ENCODE measurements around the gene CSK.
A peak's percentile ranks its signal among the peaks of the same experiment; 100 is the strongest.
"Not testable (repeated sequence)": the region's sequence is repeated elsewhere in the genome, so short reads cannot be mapped to it uniquely, and the experiment has no call there.

Gene CSK

GRCh38 chr15:74777769-74778598 is 3.9 kb upstream of the CSK start:
- Mint-ChIP-seq H3K27me3 (ENCODE audit: low read depth) (no peaks in the 10 kb centered on the region), H3K9me3 (no peaks in the 10 kb centered on the region), H3K4me1 (ENCODE audit: low read depth) (peaks cover 71% of the 10 kb centered on the region), H3K4me3 (peak overlapping the region; percentile 83), H3K36me3 (ENCODE audit: low read depth) (peaks cover 14% of the 10 kb centered on the region), H3K27ac (peak overlapping the region; percentile 94)
- DNase-seq (ENCODE audit: low spot score): no peak

- Mint-ChIP-seq H3K9me3 (no peaks in the 10 kb centered on the region), H3K27ac (peak overlapping the region; percentile 94), H3K27me3 (ENCODE audit: low read depth) (no peaks in the 10 kb centered on the region), H3K36me3 (ENCODE audit: low read depth) (peaks cover 20% of the 10 kb centered on the region), H3K4me3 (peak overlapping the region; percentile 83), H3K4me1 (ENCODE audit: low read depth) (peaks cover 67% of the 10 kb centered on the region)
- no peak for DNase-seq (ENCODE audit: low spot score)
These were observed 3.3 kb upstream of the CSK start for GRCh38 chr15:74778599-74778970.

- DNase-seq (ENCODE audit: low spot score): no peak
- Mint-ChIP-seq H3K27me3 (ENCODE audit: low read depth) (no peaks in the 10 kb centered on the region), H3K27ac (peak overlapping the region; percentile 98), H3K4me1 (ENCODE audit: low read depth) (peaks cover 63% of the 10 kb centered on the region), H3K36me3 (ENCODE audit: low read depth) (peaks cover 26% of the 10 kb centered on the region), H3K4me3 (peak overlapping the region; percentile 99), H3K9me3 (no peaks in the 10 kb centered on the region)
These were observed 2.7 kb upstream of the CSK start for GRCh38 chr15:74779162-74779648.

GRCh38 chr15:74780523-74781430 is 1.1 kb upstream of the CSK start:
- Mint-ChIP-seq H3K4me3 (peak overlapping the region; percentile 99), H3K4me1 (ENCODE audit: low read depth) (peaks cover 63% of the 10 kb centered on the region), H3K36me3 (ENCODE audit: low read depth) (peaks cover 39% of the 10 kb centered on the region), H3K9me3 (no peaks in the 10 kb centered on the region), H3K27ac (peak overlapping the region; percentile 98), H3K27me3 (ENCODE audit: low read depth) (no peaks in the 10 kb centered on the region)
- DNase-seq (ENCODE audit: low spot score): peak; percentile 42

GRCh38 chr15:74782259-74783071 is 585 bp downstream of the CSK start:
- Mint-ChIP-seq H3K27ac (peak overlapping the region; percentile 90), H3K9me3 (no peaks in the 10 kb centered on the region), H3K27me3 (ENCODE audit: low read depth) (no peaks in the 10 kb centered on the region), H3K4me1 (ENCODE audit: low read depth) (peaks cover 60% of the 10 kb centered on the region), H3K36me3 (ENCODE audit: low read depth) (peaks cover 47% of the 10 kb centered on the region), H3K4me3 (peak overlapping the region; percentile 88)
- peak; percentile 37 for DNase-seq (ENCODE audit: low spot score)

GRCh38 chr15:74783072-74783807 is 1.4 kb downstream of the CSK start:
- H3K4me1 Mint-ChIP-seq (ENCODE audit: low read depth): peaks cover 58% of the 10 kb centered on the region
- peak overlapping the region; percentile 90 for H3K27ac Mint-ChIP-seq
- peak; percentile 38 for DNase-seq (ENCODE audit: low spot score)
- H3K27me3 Mint-ChIP-seq (ENCODE audit: low read depth): no peaks in the 10 kb centered on the region
- peaks cover 50% of the 10 kb centered on the region for H3K36me3 Mint-ChIP-seq (ENCODE audit: low read depth)
- peak overlapping the region; percentile 88 for H3K4me3 Mint-ChIP-seq
- no peaks in the 10 kb centered on the region for H3K9me3 Mint-ChIP-seq

GRCh38 chr15:74783808-74784175 is 1.9 kb downstream of the CSK start:
- Mint-ChIP-seq H3K4me3 (peak overlapping the region; percentile 88), H3K36me3 (ENCODE audit: low read depth) (peaks cover 55% of the 10 kb centered on the region), H3K27ac (peak overlapping the region; percentile 90), H3K4me1 (ENCODE audit: low read depth) (peaks cover 58% of the 10 kb centered on the region), H3K9me3 (no peaks in the 10 kb centered on the region), H3K27me3 (ENCODE audit: low read depth) (no peaks in the 10 kb centered on the region)
- DNase-seq (ENCODE audit: low spot score): no peak

GRCh38 chr15:74784426-74785193 is 2.7 kb downstream of the CSK start:
- Mint-ChIP-seq H3K27ac (peak overlapping the region; percentile 98), H3K4me3 (peak overlapping the region; percentile 88), H3K27me3 (ENCODE audit: low read depth) (no peaks in the 10 kb centered on the region), H3K4me1 (ENCODE audit: low read depth) (peaks cover 56% of the 10 kb centered on the region), H3K9me3 (no peaks in the 10 kb centered on the region), H3K36me3 (ENCODE audit: low read depth) (peaks cover 63% of the 10 kb centered on the region)
- no peak for DNase-seq (ENCODE audit: low spot score)

- Mint-ChIP-seq H3K27me3 (ENCODE audit: low read depth) (no peaks in the 10 kb centered on the region), H3K4me3 (peak overlapping the region; percentile 88), H3K27ac (peak overlapping the region; percentile 98), H3K36me3 (ENCODE audit: low read depth) (peaks cover 67% of the 10 kb centered on the region), H3K9me3 (no peaks in the 10 kb centered on the region), H3K4me1 (ENCODE audit: low read depth) (peaks cover 53% of the 10 kb centered on the region)
- peak; percentile 39 for DNase-seq (ENCODE audit: low spot score)
These were observed 3.5 kb downstream of the CSK start for GRCh38 chr15:74785194-74786032.

- H3K4me3 Mint-ChIP-seq: peak overlapping the region; percentile 88
- H3K36me3 Mint-ChIP-seq (ENCODE audit: low read depth): peaks cover 70% of the 10 kb centered on the region
- not testable (repeated sequence) for H3K27me3 Mint-ChIP-seq (ENCODE audit: low read depth); H3K9me3 Mint-ChIP-seq; DNase-seq (ENCODE audit: low spot score)
- H3K27ac Mint-ChIP-seq: peak overlapping the region; percentile 98
- H3K4me1 Mint-ChIP-seq (ENCODE audit: low read depth): peaks cover 53% of the 10 kb centered on the region
These were observed 4.2 kb downstream of the CSK start for GRCh38 chr15:74786081-74786480.

- no peaks in the 10 kb centered on the region for H3K27me3 Mint-ChIP-seq (ENCODE audit: low read depth)
- H3K9me3 Mint-ChIP-seq: no peaks in the 10 kb centered on the region
- H3K4me3 Mint-ChIP-seq: peak overlapping the region; percentile 88
- peak overlapping the region; percentile 98 for H3K27ac Mint-ChIP-seq
- no peak for DNase-seq (ENCODE audit: low spot score)
- H3K4me1 Mint-ChIP-seq (ENCODE audit: low read depth): peaks cover 55% of the 10 kb centered on the region
- peaks cover 71% of the 10 kb centered on the region for H3K36me3 Mint-ChIP-seq (ENCODE audit: low read depth)
These were observed 4.8 kb downstream of the CSK start for GRCh38 chr15:74786551-74787165.

All from T-helper 2 cell treated with Interferon-gamma antibody and Interleukin-4, amounts not matched to agents 5 μg/mL and 100 μg/mL, for 36 hours (primary cell).